ENCODE measurements around the gene CD2AP.

GRCh38 chr6:47665112-47665511, 187.5 kb downstream of the CD2AP start:
- TF ChIP-seq CTCF (IDR thresholded peaks at IDR 0.05) (no peak), POLR2A (IDR thresholded peaks at IDR 0.05) (no peak)
